Globus pallidus (tissue), 1 donor: ENCODE measurements around the gene OOSP1.
A peak's percentile ranks its signal among the peaks of the same experiment; 100 is the strongest.
"Not testable (repeated sequence)": the region's sequence is repeated elsewhere in the genome, so short reads cannot be mapped to it uniquely, and the experiment has no call there.

Source experiments
- DNase-seq: peaks from one replicate; pipeline ENCODE4 v3.0.0-alpha.2; 2015; ENCODE audit warnings: low spot score

Gene OOSP1

GRCh38 chr11:59938132-59938531 lies at the start of gene OOSP1:
Gene OOSP1 (plus strand): TSS chr11:59938432. CDS start chr11:59938455, 23 bp downstream.
- no peak for DNase-seq

- DNase-seq: no peak
These were observed 46.5 kb upstream of the OOSP1 start for GRCh38 chr11:59891781-59892181.

DNA sequence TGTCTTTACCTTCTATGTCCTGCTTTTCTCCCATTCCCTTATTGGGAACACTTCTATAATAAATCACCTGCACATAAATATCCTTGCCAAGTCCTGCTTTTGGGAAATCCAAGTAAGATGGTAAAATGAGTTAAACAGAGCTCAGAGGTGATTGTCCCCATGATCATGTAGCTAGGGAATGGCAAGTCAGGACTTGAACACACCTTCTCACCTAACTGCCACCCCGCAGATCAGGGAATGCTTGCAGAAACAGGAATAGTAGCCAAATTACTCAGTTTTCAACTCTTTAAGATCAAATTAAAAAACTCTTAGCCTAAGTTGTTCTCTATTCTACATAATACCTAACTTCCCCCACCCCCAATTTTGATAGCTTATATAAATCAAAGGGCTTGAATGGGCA lies 43.6 kb upstream of the OOSP1 start:
- no peak for DNase-seq

DNA sequence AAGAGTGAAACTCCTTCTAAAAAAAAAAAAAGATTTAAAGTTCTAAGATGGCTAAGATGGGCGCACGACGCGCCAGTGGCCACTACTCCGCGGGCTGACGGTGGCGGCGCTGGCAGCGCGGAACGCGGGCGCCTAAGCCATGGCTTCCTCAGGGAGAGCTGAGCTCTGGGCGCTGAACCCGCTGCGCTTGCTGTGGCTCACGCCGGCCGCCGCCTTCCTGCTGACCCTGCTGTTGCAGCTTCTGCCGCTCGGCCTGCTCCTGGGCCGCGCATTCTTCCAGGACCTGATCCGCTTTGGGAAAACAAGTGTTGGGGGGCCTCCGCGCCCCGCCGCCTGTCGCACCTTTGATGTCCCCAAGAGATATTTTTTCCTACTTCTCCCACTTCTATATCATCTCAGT lies 40.2 kb upstream of the OOSP1 start:
- DNase-seq: no peak

DNA sequence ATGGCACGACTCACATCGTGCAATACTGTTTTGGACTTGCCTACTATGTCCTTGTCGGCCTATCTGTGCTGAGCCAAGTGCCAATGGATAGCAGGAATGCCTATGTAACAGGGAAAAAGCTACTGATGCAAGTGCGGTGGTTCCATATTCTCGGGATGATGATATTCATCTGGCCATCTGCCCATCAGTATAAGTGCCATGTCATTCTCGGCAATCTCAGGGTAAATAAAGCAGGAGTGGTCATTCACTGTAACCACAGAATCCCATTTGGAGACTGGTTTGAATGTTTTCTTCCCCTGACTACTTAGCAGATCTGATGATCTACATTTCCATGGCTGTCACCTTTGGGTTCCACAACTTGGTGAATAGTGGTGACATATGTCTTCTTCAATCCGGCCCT lies 39.6 kb upstream of the OOSP1 start:
- no peak for DNase-seq

DNA sequence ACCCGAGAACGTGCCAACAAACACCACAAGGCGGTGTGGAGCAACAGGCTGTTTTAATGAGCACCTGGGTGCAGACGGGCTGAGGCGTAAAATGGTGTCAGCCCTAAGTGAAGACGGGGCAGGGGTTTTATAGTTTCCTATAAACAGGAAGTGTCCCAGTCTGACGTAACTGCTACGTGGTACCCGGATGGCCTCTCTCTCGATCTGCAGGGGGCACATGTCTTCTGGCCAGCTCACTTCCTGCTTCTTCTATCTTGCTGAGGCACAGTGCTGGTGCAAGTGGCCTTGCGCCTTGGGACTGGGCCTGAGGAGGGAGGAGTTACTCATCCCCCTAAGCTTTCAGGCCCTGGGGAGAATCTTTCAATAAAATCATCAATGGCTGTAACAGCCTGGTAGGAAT lies 38.7 kb upstream of the OOSP1 start:
- no peak for DNase-seq

GRCh38 chr11:59900366-59901126 lies 37.7 kb upstream of the OOSP1 start:
- DNase-seq: no peak

DNA sequence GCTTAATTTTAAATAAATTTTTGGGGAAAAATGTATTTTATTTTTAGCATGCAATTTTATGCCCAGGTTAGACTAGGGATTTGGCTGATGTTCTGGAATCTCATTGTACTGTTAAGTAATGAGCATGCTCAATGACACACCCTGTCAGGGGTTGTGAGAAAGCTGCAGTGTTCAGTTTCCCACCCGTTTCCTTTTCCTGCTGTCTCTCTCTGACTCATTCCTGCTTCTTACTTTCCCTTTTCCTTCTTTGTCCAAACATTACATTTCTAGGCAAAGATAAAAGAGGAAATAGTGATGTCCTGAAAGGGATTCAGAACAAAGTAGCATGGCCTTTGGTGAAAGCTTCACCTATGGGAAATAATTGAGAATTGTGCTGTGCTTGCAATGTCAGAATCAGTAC lies 36.9 kb upstream of the OOSP1 start:
- DNase-seq: no peak

DNA sequence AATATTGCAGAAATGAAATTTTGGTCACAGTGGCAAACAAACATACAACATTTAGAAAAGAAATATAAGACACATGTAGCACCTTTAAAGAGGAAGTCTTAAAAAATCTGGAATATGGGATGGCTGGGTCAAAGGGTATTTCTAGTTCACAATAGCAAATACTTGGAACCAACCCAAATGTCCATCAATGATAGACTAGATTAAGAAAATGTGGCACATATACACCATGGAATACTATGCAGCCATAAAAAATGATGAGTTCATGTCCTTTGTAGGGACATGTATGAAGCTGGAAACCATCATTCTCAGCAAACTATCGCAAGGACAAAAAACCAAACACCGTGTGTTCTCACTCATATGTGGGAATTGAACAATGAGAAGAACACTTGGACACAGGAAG lies 34.7 kb upstream of the OOSP1 start:
- not testable (repeated sequence) for DNase-seq

- no peak for DNase-seq
These were observed 19.8 kb upstream of the OOSP1 start for GRCh38 chr11:59918480-59918879.

DNA sequence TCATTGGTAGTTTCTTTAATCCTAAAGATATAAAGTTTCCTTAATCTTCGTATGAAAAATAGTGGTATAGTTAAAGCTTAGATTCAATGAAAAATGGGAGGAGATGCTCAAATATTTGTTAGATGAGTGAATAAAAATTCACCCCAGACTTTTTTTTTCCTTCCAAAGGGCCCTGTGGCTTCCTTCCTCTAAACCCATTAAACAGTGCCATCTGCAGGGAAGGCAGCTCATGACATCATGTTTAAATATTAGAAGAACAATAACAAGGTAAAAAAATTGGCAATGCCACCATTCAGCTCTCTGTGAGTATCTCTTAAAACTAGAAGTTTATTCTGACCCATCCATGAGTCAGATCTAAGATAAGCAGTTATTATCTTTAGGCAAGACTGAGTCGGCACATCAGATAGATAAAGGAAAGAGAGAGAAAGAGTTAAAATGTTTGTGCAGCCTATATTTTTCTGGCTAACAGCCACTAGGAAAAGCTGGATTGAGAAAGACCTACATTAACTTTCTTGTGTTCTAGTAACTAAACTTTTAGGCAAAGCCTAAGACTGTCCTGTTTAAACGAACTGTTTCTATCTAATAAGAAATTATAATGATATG lies 19.1 kb upstream of the OOSP1 start:
- DNase-seq: peak; percentile 1

DNA sequence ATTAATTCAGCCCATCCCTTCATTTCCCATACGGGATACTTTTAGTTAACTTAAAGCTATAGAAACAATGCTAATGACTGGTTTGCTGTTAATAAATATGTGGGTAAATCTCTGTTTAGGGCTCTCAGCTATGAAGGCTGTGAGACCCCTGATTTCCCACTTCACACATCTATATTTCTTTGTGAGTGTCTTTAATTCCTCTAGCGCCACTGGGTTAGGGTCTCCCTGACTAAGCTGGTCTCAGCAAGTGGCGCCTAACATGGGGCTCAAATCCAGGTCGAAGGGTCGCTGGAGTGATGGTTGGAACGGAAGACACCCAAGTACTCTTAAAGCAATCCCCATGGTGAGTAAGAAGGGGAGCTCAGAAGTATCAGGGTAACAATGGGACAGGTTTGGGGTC lies 14.4 kb upstream of the OOSP1 start:
- no peak for DNase-seq

DNA sequence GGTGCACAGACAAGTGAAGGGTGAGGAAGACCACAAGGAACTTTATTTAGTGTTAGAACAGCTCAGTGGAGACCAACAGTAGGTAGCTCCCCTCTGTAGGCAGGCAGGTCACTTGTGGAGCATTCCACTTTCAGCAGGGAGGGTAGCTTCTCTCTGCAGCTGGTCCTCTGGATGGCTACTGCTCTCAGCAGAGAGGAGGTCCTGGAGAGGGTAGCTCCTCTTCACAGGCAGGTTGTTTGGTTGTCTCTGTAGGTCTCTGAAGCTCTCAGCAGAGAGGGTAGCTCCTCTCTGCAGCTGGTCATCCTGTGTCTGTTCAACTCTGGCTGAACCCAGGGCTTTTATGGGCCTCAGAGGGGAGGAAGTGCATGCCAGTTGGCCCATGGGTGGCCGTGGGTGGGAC lies 6.5 kb upstream of the OOSP1 start:
- no peak for DNase-seq

DNA sequence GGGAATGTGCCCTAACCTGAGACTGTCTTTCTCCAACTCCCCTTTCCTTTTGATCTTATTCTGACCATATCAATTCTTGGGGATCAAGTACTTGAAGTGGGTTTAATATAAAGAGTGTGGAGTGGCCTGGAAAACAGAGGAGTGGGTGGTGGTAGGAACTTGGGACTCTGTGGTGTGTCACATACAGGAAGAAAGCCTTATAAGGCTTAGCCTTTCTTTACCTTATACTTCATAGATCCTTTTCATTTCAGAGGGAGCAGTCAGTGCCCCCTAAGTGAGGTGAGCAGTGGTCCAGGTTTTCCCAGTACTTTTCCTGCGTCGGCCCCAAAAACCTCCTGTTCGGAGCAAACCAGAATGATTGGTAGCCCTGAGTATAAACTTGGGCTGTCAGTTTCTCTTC lies 486 bp downstream of the OOSP1 start:
- DNase-seq: no peak

GRCh38 chr11:59939482-59939881 lies 1.2 kb downstream of the OOSP1 start:
- no peak for DNase-seq

DNA sequence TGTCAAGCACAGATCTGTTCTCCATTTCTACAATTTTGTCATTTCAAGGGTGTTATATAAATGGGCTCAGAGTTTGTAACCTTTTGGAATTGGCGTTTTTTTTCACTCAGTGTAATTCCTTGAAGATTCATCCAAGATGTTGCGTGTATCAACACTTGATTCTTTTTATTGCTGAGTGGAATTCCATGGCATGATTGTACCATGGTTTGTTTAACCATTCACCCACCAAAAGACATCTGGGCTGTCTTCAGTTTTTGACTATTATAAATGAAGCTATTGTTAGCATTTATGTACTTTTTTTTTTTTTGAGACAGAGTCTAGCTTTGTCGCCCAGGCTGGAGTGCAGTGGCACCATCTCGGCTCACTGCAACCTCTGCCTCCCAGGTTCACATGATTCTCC lies 2.9 kb downstream of the OOSP1 start:
- DNase-seq: no peak

DNA sequence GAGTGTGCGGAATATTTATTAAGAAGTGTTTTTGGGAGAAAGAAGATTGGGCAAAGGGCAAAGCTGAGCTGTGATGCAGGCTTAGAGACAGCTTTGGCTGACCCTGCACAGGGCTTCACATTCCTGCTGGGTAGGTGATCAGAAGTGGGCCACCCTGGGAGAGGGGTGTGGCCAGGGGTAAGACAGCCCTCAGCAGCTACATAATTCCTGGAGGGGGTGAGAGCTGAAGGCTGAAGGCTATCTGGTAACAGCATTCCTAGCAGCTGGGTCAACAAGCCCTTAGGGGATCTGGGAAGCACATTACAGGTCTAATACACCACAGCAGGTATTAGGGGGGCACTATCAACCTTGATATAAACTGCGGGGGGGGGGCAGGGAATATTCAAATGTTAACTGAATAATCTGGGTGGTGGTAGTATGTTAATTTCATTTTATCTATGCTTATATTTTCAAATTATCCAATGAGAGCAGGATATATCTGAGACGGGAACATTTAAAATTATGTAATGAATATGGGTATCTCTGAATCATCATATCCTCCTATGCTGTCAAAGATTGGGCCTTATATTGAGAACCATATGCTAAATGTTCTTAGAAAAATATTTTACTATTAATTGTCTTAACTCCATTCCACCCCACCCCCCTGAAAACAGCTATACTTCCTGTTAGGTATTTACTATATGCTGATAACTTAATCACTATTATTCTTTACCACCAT lies 5.9 kb downstream of the OOSP1 start:
- DNase-seq: no peak

DNA sequence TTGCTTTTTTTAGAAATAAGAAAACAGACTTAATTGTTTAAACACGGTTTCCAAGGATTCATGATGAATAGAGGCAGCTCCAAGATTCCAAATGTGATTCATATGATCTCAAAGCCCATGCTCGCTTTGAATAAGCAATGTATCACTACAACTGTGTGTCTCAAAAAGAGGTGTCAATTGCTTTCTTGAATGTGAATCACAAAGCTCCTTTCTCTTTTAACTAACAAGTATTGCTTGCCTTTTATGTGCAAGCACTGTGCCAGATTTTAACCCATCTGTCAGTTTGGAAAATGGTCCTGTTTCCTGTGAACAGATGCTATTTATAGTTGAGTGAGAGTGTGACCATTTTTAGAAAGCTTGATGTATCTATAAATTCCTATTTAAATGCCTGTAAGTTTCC lies 6.5 kb downstream of the OOSP1 start:
- no peak for DNase-seq

- no peak for DNase-seq
These were observed 15.4 kb downstream of the OOSP1 start for GRCh38 chr11:59953463-59954218.

- DNase-seq: no peak
These were observed 16.1 kb downstream of the OOSP1 start for GRCh38 chr11:59954219-59954847.

- no peak for DNase-seq
These were observed 18.9 kb downstream of the OOSP1 start for GRCh38 chr11:59957094-59957493.
